ENCODE measurements around the gene MAP1B.

Gene MAP1B

GRCh38 chr5:72256536-72256935, 149.3 kb downstream of the MAP1B start:
- no peak for DNase-seq

All from NCI-H187 treated with DMSO at 0.1 percent for 48 hours (cell line).